ENCODE data around the gene CFAP54.

DNA sequence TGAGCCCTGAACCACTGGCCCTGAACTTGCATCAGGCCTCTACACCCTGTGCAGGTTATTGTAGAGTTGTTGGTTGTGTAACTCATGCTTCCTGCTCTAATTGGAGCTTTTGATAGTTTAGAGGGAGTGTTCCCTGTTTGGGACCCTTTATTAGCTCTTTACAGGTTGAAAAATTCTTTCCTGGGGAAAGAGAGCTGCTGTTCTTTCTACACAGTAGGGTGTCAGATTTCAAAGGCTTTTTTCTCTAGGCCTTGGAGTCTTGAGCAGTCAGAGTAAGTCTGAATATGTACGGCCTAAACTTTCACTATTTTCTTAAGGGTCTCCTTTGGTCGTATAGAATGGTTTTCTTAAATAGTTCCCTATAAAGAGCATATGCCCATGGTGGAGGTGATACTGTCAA, 356.9 kb downstream of the CFAP54 start:
- TF ChIP-seq POLR2A (IDR thresholded peaks at IDR 0.05), result no peak
- TF ChIP-seq, protein P1, sequence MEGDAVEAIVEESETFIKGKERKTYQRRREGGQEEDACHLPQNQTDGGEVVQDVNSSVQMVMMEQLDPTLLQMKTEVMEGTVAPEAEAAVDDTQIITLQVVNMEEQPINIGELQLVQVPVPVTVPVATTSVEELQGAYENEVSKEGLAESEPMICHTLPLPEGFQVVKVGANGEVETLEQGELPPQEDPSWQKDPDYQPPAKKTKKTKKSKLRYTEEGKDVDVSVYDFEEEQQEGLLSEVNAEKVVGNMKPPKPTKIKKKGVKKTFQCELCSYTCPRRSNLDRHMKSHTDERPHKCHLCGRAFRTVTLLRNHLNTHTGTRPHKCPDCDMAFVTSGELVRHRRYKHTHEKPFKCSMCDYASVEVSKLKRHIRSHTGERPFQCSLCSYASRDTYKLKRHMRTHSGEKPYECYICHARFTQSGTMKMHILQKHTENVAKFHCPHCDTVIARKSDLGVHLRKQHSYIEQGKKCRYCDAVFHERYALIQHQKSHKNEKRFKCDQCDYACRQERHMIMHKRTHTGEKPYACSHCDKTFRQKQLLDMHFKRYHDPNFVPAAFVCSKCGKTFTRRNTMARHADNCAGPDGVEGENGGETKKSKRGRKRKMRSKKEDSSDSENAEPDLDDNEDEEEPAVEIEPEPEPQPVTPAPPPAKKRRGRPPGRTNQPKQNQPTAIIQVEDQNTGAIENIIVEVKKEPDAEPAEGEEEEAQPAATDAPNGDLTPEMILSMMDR (IDR thresholded peaks at IDR 0.05), result no peak

Measured in uterus (tissue), 2 donors.